Panc1 (cell line): Measurements from ENCODE around the gene WNT3A. TPM values are rescaled to one million over a fixed set of nuclear protein-coding genes. Genes with fewer than 3 reads are reported as not detected.
"Not testable (repeated sequence)": the region's sequence is repeated elsewhere in the genome, so short reads cannot be mapped to it uniquely, and the experiment has no call there.

Experiments
- ATAC-seq: fragments of 200-7000 bp; cut with Tn5 transposase; 2 replicates; pipeline ENCODE4 v1.9.1; 2020; ENCODE audit warnings: mild to moderate bottlenecking, moderate library complexity
- BruUV-seq: library from RNA; stranded (reverse); fragments of 400-500 nt; replicated peaks from 2 replicates; lab custom pipeline; 2021; lab: Mats Ljungman, UMichigan
- CTCF ChIA-PET: fragments of 300-600 bp; sonication (Branson Sonifier 250); formaldehyde crosslinking; loops from one replicate; lab custom pipeline; 2022; ENCODE audit warnings: antibody characterized with exemption; lab: Charles Lee
- POLR2A ChIA-PET: fragments of 300-600 bp; sonication (Branson Sonifier 250); formaldehyde crosslinking; loops from one replicate; lab custom pipeline; 2022; ENCODE audit warnings: antibody characterized with exemption; lab: Charles Lee
- DNase-seq: peaks from one replicate; pipeline ENCODE4 v3.0.0-alpha.2; 2010; ENCODE audit warnings: low read depth, low spot score
- H3K27ac ChIP-seq: 2 replicates; pipeline ENCODE4 v1.5.1; 2011; ENCODE audit warnings: mild to moderate bottlenecking, low read length, inconsistent platforms
- H3K27me3 ChIP-seq: fragments of 200-500 bp; sonication (Bioruptor generic); 2 replicates; pipeline ENCODE4 v1.6.0; 2014; ENCODE audit warnings: low read length, inconsistent platforms; ENCODE audit not compliant: control insufficient read depth, insufficient read depth
- H3K36me3 ChIP-seq: fragments of 200-500 bp; sonication (Bioruptor generic); 2 replicates; pipeline ENCODE4 v1.5.1; 2014; ENCODE audit warnings: inconsistent platforms, mild to moderate bottlenecking, low read length, moderate library complexity; ENCODE audit not compliant: control insufficient read depth, insufficient read depth
- H3K4me1 ChIP-seq: 2 replicates; pipeline ENCODE4 v1.5.1; 2011; ENCODE audit warnings: inconsistent platforms, mild to moderate bottlenecking, low read length, moderate library complexity; ENCODE audit not compliant: control insufficient read depth, insufficient read depth
- H3K4me3 ChIP-seq, 2 experiments: 2 replicates each; pipeline ENCODE4 v1.5.1; 2011 to 2012; ENCODE audit warnings: low read depth in 2 of 2, low read length in 2 of 2, mild to moderate bottlenecking in 2 of 2, inconsistent platforms in 1 of 2, moderate library complexity in 1 of 2
- H3K9me3 ChIP-seq: fragments of 200-500 bp; sonication (Bioruptor generic); 2 replicates; pipeline ENCODE4 v1.5.1; 2014; ENCODE audit warnings: low read depth, mild to moderate bottlenecking, inconsistent platforms, low read length, moderate library complexity; ENCODE audit not compliant: control insufficient read depth, insufficient read depth
- POLR2AphosphoS5 ChIP-seq: IDR thresholded peaks from 2 replicates; pipeline ENCODE4 v1.6.1; 2012; ENCODE audit warnings: mild to moderate bottlenecking, low read depth, low read length, moderate library complexity
- SIN3A ChIP-seq: IDR thresholded peaks from 2 replicates; pipeline ENCODE4 v1.6.1; 2012; ENCODE audit warnings: low read depth, mild to moderate bottlenecking, low read length, moderate library complexity, borderline replicate concordance; ENCODE audit not compliant: insufficient read depth
- TCF7L2 ChIP-seq: IDR thresholded peaks from 2 replicates; pipeline ENCODE4 v1.6.1; 2011; ENCODE audit warnings: mild to moderate bottlenecking, low read depth, low read length, inconsistent platforms
- in situ Hi-C: cut with HindIII; loops from 2 replicates; pipeline ENCODE4 v1.10.0; 2016; ENCODE audit warnings: low sequenced_read_pairs, low pct_unique_long_range_greater_than_20kb
- intact Hi-C: fragments of 100-400 bp; cut with micrococcal nuclease; formaldehyde crosslinking; loops from one replicate; pipeline ENCODE4 v1.10.0; 2022; ENCODE audit not compliant: unreplicated experiment
- total RNA-seq: library from RNA; stranded (reverse); gene quantifications from one replicate; pipeline ENCODE4 v1.2.1, GENCODE V29; 2021; ENCODE audit not compliant: unreplicated experiment
- TF ChIP-seq, protein P1 (sequence below), 2 experiments: IDR thresholded peaks; 2 replicates each; pipeline ENCODE4 v1.6.1; 2011 to 2012; ENCODE audit warnings: low read depth in 2 of 2, control low read depth in 1 of 2, low read length in 1 of 2, mild to moderate bottlenecking in 1 of 2, moderate library complexity in 1 of 2; ENCODE audit not compliant: insufficient read depth in 1 of 2
- TF ChIP-seq, protein P2 (sequence below): fragments of 450-650 bp; IDR thresholded peaks from 2 replicates; pipeline ENCODE4 v1.5.1; 2017; ENCODE audit warnings: mild to moderate bottlenecking

Gene WNT3A
- total RNA-seq, 1 experiment from 2014 or later: not detected

- TF ChIP-seq TCF7L2: no peak
- TF ChIP-seq, protein P1, sequence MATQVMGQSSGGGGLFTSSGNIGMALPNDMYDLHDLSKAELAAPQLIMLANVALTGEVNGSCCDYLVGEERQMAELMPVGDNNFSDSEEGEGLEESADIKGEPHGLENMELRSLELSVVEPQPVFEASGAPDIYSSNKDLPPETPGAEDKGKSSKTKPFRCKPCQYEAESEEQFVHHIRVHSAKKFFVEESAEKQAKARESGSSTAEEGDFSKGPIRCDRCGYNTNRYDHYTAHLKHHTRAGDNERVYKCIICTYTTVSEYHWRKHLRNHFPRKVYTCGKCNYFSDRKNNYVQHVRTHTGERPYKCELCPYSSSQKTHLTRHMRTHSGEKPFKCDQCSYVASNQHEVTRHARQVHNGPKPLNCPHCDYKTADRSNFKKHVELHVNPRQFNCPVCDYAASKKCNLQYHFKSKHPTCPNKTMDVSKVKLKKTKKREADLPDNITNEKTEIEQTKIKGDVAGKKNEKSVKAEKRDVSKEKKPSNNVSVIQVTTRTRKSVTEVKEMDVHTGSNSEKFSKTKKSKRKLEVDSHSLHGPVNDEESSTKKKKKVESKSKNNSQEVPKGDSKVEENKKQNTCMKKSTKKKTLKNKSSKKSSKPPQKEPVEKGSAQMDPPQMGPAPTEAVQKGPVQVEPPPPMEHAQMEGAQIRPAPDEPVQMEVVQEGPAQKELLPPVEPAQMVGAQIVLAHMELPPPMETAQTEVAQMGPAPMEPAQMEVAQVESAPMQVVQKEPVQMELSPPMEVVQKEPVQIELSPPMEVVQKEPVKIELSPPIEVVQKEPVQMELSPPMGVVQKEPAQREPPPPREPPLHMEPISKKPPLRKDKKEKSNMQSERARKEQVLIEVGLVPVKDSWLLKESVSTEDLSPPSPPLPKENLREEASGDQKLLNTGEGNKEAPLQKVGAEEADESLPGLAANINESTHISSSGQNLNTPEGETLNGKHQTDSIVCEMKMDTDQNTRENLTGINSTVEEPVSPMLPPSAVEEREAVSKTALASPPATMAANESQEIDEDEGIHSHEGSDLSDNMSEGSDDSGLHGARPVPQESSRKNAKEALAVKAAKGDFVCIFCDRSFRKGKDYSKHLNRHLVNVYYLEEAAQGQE (IDR thresholded peaks at IDR 0.05; ENCODE audit: insufficient read depth in 1 of 2, low read depth in 2 of 2, low read length in 1 of 2): no peak
- TF ChIP-seq, protein P2, sequence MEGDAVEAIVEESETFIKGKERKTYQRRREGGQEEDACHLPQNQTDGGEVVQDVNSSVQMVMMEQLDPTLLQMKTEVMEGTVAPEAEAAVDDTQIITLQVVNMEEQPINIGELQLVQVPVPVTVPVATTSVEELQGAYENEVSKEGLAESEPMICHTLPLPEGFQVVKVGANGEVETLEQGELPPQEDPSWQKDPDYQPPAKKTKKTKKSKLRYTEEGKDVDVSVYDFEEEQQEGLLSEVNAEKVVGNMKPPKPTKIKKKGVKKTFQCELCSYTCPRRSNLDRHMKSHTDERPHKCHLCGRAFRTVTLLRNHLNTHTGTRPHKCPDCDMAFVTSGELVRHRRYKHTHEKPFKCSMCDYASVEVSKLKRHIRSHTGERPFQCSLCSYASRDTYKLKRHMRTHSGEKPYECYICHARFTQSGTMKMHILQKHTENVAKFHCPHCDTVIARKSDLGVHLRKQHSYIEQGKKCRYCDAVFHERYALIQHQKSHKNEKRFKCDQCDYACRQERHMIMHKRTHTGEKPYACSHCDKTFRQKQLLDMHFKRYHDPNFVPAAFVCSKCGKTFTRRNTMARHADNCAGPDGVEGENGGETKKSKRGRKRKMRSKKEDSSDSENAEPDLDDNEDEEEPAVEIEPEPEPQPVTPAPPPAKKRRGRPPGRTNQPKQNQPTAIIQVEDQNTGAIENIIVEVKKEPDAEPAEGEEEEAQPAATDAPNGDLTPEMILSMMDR: no peak
- TF ChIP-seq SIN3A: no peak
- TF ChIP-seq POLR2AphosphoS5: no peak
- Histone ChIP-seq H3K4me1 (no peaks in the 10 kb centered on the region), H3K9me3 (no peaks in the 10 kb centered on the region), H3K27me3 (no peaks in the 10 kb centered on the region), H3K27ac (no peak overlapping the region), H3K4me3 (no peak overlapping the region), H3K36me3 (no peaks in the 10 kb centered on the region)
- intact Hi-C loops: no loop called here
- CTCF ChIA-PET: no interaction called here
- POLR2A ChIA-PET: interaction anchor here (0.6 kb wide), 1 partner anchor 13 kb away, joined by 16 read pairs; no protein-coding TSS in a partner anchor
- in situ Hi-C loops: no loop called here
- ATAC-seq (no peak), DNase-seq (no peak)
- no TSS peak for BruUV-seq
Observed at GRCh38 chr1:228018125-228018398, 11.3 kb downstream of the WNT3A start.

DNA sequence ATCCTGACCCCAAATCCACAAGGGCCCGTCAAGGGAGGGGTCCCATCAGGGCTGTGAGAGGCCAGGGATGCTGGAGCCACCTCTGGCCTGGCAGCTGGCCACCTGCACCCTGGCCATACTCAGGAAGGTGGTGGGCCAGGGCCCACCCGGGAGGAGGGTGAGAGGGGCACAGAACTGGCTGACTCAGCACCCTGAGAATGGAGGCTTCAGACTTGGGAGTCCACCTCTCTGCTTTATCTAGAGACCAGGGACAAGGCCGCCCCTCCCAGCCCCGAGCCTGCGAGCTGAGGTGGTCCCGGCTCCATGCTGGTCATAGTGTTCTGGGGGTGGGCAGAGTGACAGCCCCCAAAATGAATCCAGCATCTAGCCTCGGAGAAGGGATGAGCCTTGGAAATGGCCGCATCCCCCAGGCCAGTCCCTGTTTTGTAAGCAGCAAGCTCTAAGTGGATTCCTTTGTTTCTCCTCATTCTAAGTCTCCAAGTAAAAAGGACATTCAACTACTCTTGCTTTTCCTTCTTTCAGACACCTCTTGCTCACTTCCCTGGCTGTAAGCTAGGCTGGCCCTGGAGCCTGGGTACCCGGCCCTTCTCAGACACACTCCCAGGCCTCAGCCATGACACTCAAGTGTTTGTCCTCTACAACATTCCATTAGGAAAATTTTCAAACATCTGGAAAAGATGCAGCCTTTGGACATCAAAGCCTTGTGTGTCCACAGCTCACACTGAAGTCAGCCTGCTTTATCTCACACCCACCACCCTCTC is 12.3 kb downstream of the WNT3A start:
- ChIA-PET CTCF (no interaction called here), POLR2A (no interaction called here)
- intact Hi-C loops: no loop called here
- ATAC-seq (no peak), DNase-seq (no peak)
- BruUV-seq: no TSS peak
- H3K36me3 ChIP-seq: no peaks in the 10 kb centered on the region
- TF ChIP-seq TCF7L2 (no peak), POLR2AphosphoS5 (no peak)
- TF ChIP-seq, protein P2: no peak
- in situ Hi-C loops: no loop called here
- no peak overlapping the region for H3K4me3 ChIP-seq
- H3K27ac ChIP-seq: no peak overlapping the region
- no peaks in the 10 kb centered on the region; the same call in 1 of the 2 replicates for H3K27me3 ChIP-seq
- H3K9me3 ChIP-seq: no peaks in the 10 kb centered on the region
- no peaks in the 10 kb centered on the region for H3K4me1 ChIP-seq

- H3K4me3 ChIP-seq, ATAC-seq, H3K36me3 ChIP-seq, H3K27me3 ChIP-seq, H3K27ac ChIP-seq, CTCF ChIA-PET, in situ Hi-C loops, POLR2A ChIA-PET, DNase-seq, intact Hi-C loops, H3K4me1 ChIP-seq, H3K9me3 ChIP-seq, BruUV-seq: not testable (repeated sequence)
Observed at GRCh38 chr1:228019722-228020083, 12.9 kb downstream of the WNT3A start.
